Pancreas (tissue), 10 donors: Measurements from ENCODE around the gene PTPN1. TPM values are rescaled to one million over a fixed set of nuclear protein-coding genes. Genes with fewer than 3 reads are reported as not detected.

Experiments used
- ATAC-seq, 4 donors: fragments of 200-7000 bp; cut with Tn5 transposase; one replicate each; pipeline versions ENCODE4 v1.8.0 to v1.9.1; 2020; ENCODE audit warnings: mild to moderate bottlenecking in 4 of 4, moderate library complexity in 4 of 4
- DNase-seq, 6 donors: peaks; one replicate each; pipeline ENCODE4 v3.0.0-alpha.2; 2020
- FAIRE-seq: peaks from 2 replicates; lab custom pipeline; 2012; peaks lifted over from hg19 to GRCh38; lab: Jason Lieb, UNC
- H3K27ac ChIP-seq, 4 donors: fragments of 200-600 bp; sonication (generic); 1 replicate in 3 of 4; 2 replicates in 1 of 4; pipeline versions ENCODE4 v1.5.0 to v1.8.0; 2020
- H3K27me3 ChIP-seq, 4 donors: fragments of 200-600 bp; one replicate each; pipeline ENCODE4 v1.8.0; 2021
- H3K36me3 ChIP-seq, 3 donors: fragments of 200-600 bp; sonication (generic) in 1 of 3; one replicate each; pipeline versions ENCODE4 v1.5.0 to v1.8.0; 2020 to 2021
- H3K4me1 ChIP-seq, 3 donors: fragments of 200-600 bp; one replicate each; pipeline ENCODE4 v1.8.0; 2021
- H3K4me3 ChIP-seq, 4 donors: fragments of 200-600 bp; sonication (generic) in 2 of 4; one replicate each; pipeline versions ENCODE4 v1.5.0 to v1.8.0; 2020 to 2021
- H3K9me3 ChIP-seq, 4 donors: fragments of 200-600 bp; one replicate each; pipeline ENCODE4 v1.8.0; 2021
- CTCF ChIP-seq, 4 donors: fragments of 200-600 bp; sonication (generic) in 3 of 4; IDR thresholded peaks; one replicate each; pipeline versions ENCODE4 v1.5.0 to v1.8.0; 2021; ENCODE audit warnings: antibody characterized with exemption in 4 of 4
- WGBS, 2 donors: extraction: QIAGEN DNeasy Blood & Tissue Kit; methylation state at CpG; one replicate each; pipeline ENCODE4 v1.1.7; 2013; 5-methylcytosine and 5-hydroxymethylcytosine counted together
- intact Hi-C, 3 donors: fragments of 100-400 bp; cut with DNase I; formaldehyde crosslinking; loops; one replicate each; pipeline versions ENCODE4 v1.11.1 to v1.14.2; 2022
- polyA plus RNA-seq, 2 donors: library from polyadenylated mRNA; stranded (reverse); fragments of 200-250 nt; gene quantifications; one replicate each; pipeline ENCODE4 v1.2.3, GENCODE V29; 2013
- total RNA-seq, 6 donors: library from RNA; stranded (reverse); fragmentation: NEBNext Ultra II Directional in 4 of 6; extraction: Animal tissue kit (Norgen Biotek cat#: 25700) in 4 of 6; gene quantifications; one replicate each; pipeline versions ENCODE4 v1.2.1 to v1.2.4, GENCODE V29; 2021 to 2023
- donor health status: healthy with polysubstance abuse.
- donor health status: DM: no; HTN: no; CAD: no; lungs with moderate emphysema.
- donor health status: DM: no; HTN: no; CAD: no.
- donor health status: control.
- donor health status: control.
- donor health status: Bipolar disorder and iron deficiency.
- donor health status: DM: yes; HTN: yes; CAD: no.
- donor health status: DM: no; HTN: no; CAD: no.
- donor health status: DM: no; HTN: no; CAD: no.
- donor health status: DM: yes; HTN: yes; CAD: no.

Gene PTPN1
- total and polyA plus RNA-seq, 8 donors: 6.0 to 12.4 (median 8.6) TPM

GRCh38 chr20:50582092-50582491 lies 71.9 kb downstream of the PTPN1 start:
- FAIRE-seq: no peak
- intact Hi-C loops: loop anchor here in 1 of 3 donors (5.0 kb wide), 1 partner anchor 400 kb away; no protein-coding TSS in a partner anchor

GRCh38 chr20:50582591-50583234 lies 72.5 kb downstream of the PTPN1 start:
- no peak overlapping the region for H3K27ac ChIP-seq
- DNase-seq: no peak
- no peak overlapping the region for H3K4me3 ChIP-seq
- ATAC-seq: no peak
- intact Hi-C loops: loop anchor here in 1 of 3 donors (5.0 kb wide), 1 partner anchor 400 kb away; no protein-coding TSS in a partner anchor
- TF ChIP-seq CTCF (IDR thresholded peaks at IDR 0.05): no peak
- WGBS, 2 donors: 92 to 95% methylated on average over 26 of the region's 26 CpGs
- no peaks in the 10 kb centered on the region for H3K27me3 ChIP-seq
- no peak for FAIRE-seq
- no peaks in the 10 kb centered on the region for H3K4me1 ChIP-seq
- peaks cover 0 to 43% (median 9%) of the 10 kb centered on the region in 3 donors for H3K36me3 ChIP-seq
- no peaks in the 10 kb centered on the region for H3K9me3 ChIP-seq

More at GRCh38 chr20:50582092-50582491, 71.9 kb downstream of the PTPN1 start:
- WGBS, 2 donors: 78 to 80% methylated on average over 6 of the region's 6 CpGs
- Histone ChIP-seq H3K9me3 (no peaks in the 10 kb centered on the region), H3K4me1 (no peaks in the 10 kb centered on the region), H3K27me3 (no peaks in the 10 kb centered on the region), H3K4me3 (no peak overlapping the region), H3K27ac (no peak overlapping the region), H3K36me3 (peaks cover 0 to 45% (median 9%) of the 10 kb centered on the region in 3 donors)
- ATAC-seq (no peak), DNase-seq (no peak)
- TF ChIP-seq CTCF (IDR thresholded peaks at IDR 0.05): no peak

- peaks cover 0 to 34% (median 9%) of the 10 kb centered on the region in 3 donors for H3K36me3 ChIP-seq
- no peaks in the 10 kb centered on the region for H3K27me3 ChIP-seq
- no peak overlapping the region for H3K4me3 ChIP-seq
- intact Hi-C loops: loop anchor here in 1 of 3 donors (5.0 kb wide), 1 partner anchor 401 kb away; no protein-coding TSS in a partner anchor
- H3K9me3 ChIP-seq: no peaks in the 10 kb centered on the region
- H3K4me1 ChIP-seq: no peaks in the 10 kb centered on the region
- no peak for FAIRE-seq
- 89 to 91% methylated on average over 15 of the region's 15 CpGs for WGBS, 2 donors
- ATAC-seq: no peak
- no peak for TF ChIP-seq CTCF (IDR thresholded peaks at IDR 0.05)
- no peak overlapping the region for H3K27ac ChIP-seq
- DNase-seq: no peak
Measured at GRCh38 chr20:50583442-50584150, 73.4 kb downstream of the PTPN1 start.

GRCh38 chr20:50584687-50585086 lies 74.5 kb downstream of the PTPN1 start:
- WGBS, 2 donors: 95 to 96% methylated on average over 2 of the region's 2 CpGs
- H3K36me3 ChIP-seq: peaks cover 0 to 24% (median 7%) of the 10 kb centered on the region in 3 donors
- no peaks in the 10 kb centered on the region for H3K27me3 ChIP-seq
- no peaks in the 10 kb centered on the region for H3K4me1 ChIP-seq
- ATAC-seq: no peak
- DNase-seq: no peak
- H3K9me3 ChIP-seq: no peaks in the 10 kb centered on the region
- no peak for FAIRE-seq
- TF ChIP-seq CTCF (IDR thresholded peaks at IDR 0.05): no peak
- intact Hi-C loops: loop anchor here in 2 of 3 donors (5.0 kb wide), 2 partner anchors 397 to 402 kb away; no protein-coding TSS in a partner anchor
- no peak overlapping the region for H3K4me3 ChIP-seq
- H3K27ac ChIP-seq: no peak overlapping the region
